ENCODE measurements around the gene AGRP. TPM values are rescaled to one million over a fixed set of nuclear protein-coding genes. Genes with fewer than 3 reads are reported as not detected.
"Not testable (repeated sequence)": the region's sequence is repeated elsewhere in the genome, so short reads cannot be mapped to it uniquely, and the experiment has no call there.

Gene AGRP
- total and polyA plus RNA-seq, 8 donors, result 0.23 TPM; not detected in 7

GRCh38 chr16:67504031-67505021, 21.0 kb upstream of the AGRP start:
- no peak for DNase-seq
- no peak for FAIRE-seq
- ATAC-seq, result peak in 3 of 4 donors; percentile 34 to 65 (median 56)
- H3K4me3 ChIP-seq, result no peak overlapping the region
- WGBS, 2 donors, result 80 to 81% methylated on average over 9 of the region's 9 CpGs
- no peaks in the 10 kb centered on the region for H3K9me3 ChIP-seq
- no peaks in the 10 kb centered on the region for H3K27me3 ChIP-seq
- no peaks in the 10 kb centered on the region for H3K4me1 ChIP-seq
- no peak overlapping the region for H3K27ac ChIP-seq
- intact Hi-C loops (cut with DNase I), result no loop called here
- H3K36me3 ChIP-seq, result no peaks in the 10 kb centered on the region
- no peak for TF ChIP-seq CTCF (IDR thresholded peaks at IDR 0.05)

GRCh38 chr16:67499106-67499505, 15.8 kb upstream of the AGRP start:
- Histone ChIP-seq H3K4me3 (no peak overlapping the region), H3K4me1 (no peaks in the 10 kb centered on the region), H3K36me3 (no peaks in the 10 kb centered on the region), H3K9me3 (no peaks in the 10 kb centered on the region), H3K27me3 (no peaks in the 10 kb centered on the region), H3K27ac (no peak overlapping the region)
- WGBS, 2 donors, result 81 to 85% methylated on average over 4 of the region's 4 CpGs
- no peak for TF ChIP-seq CTCF (IDR thresholded peaks at IDR 0.05)
- DNase-seq (no peak), FAIRE-seq (no peak), ATAC-seq (peak in 2 of 4 donors; percentile 35 to 36)
- intact Hi-C loops (cut with DNase I), result no loop called here

GRCh38 chr16:67490335-67491096, 7.2 kb upstream of the AGRP start:
- peak in 1 of 4 donors; percentile 24 for ATAC-seq
- peak overlapping the region in 1 of 4 donors; percentile 46 for H3K27ac ChIP-seq

GRCh38 chr16:67489401-67490083, 6.2 kb upstream of the AGRP start:
- Histone ChIP-seq H3K4me1 (peaks cover 8 to 12% (median 8%) of the 10 kb centered on the region in 3 donors), H3K27me3 (no peaks in the 10 kb centered on the region), H3K4me3 (no peak overlapping the region), H3K9me3 (no peaks in the 10 kb centered on the region), H3K27ac (peak overlapping the region in 2 of 4 donors; percentile 22 to 48), H3K36me3 (peaks cover 0 to 2% (median 0%) of the 10 kb centered on the region in 3 donors)
- ATAC-seq (peak in 2 of 4 donors; percentile 5 to 7), DNase-seq (no peak), FAIRE-seq (no peak)
- no peak for TF ChIP-seq CTCF (IDR thresholded peaks at IDR 0.05)
- WGBS, 2 donors, result 31 to 32% methylated on average over 4 of the region's 4 CpGs
- intact Hi-C loops (cut with DNase I), result no loop called here

More at GRCh38 chr16:67490335-67491096, 7.2 kb upstream of the AGRP start:
- H3K4me1 ChIP-seq, result peaks cover 8 to 12% (median 8%) of the 10 kb centered on the region in 3 donors
- no peaks in the 10 kb centered on the region for H3K9me3 ChIP-seq
- no peak for TF ChIP-seq CTCF (IDR thresholded peaks at IDR 0.05)
- no peak overlapping the region for H3K4me3 ChIP-seq
- FAIRE-seq (no peak), DNase-seq (no peak)
- H3K36me3 ChIP-seq, result no peaks in the 10 kb centered on the region
- intact Hi-C loops (cut with DNase I), result no loop called here
- 88% methylated on average over 8 of the region's 8 CpGs for WGBS, 2 donors
- H3K27me3 ChIP-seq, result no peaks in the 10 kb centered on the region

- H3K36me3 ChIP-seq; DNase-seq; H3K4me3 ChIP-seq; ATAC-seq; FAIRE-seq; H3K27me3 ChIP-seq; H3K27ac ChIP-seq; intact Hi-C loops (cut with DNase I); H3K9me3 ChIP-seq: not testable (repeated sequence)
- 88 to 92% methylated on average over 4 of the region's 4 CpGs for WGBS, 2 donors
- peaks cover 8 to 17% (median 8%) of the 10 kb centered on the region in 3 donors for H3K4me1 ChIP-seq
These were observed 4.2 kb upstream of the AGRP start for GRCh38 chr16:67487561-67487960.

All from pancreas (tissue), 10 donors.